ENCODE measurements around the gene HSPB9. TPM values are rescaled to one million over a fixed set of nuclear protein-coding genes. Genes with fewer than 3 reads are reported as not detected.
A peak's percentile ranks its signal among the peaks of the same experiment; 100 is the strongest.

Gene HSPB9
- total RNA-seq, 4 donors from 2014 or later: 0.14 TPM; not detected in 3

DNA sequence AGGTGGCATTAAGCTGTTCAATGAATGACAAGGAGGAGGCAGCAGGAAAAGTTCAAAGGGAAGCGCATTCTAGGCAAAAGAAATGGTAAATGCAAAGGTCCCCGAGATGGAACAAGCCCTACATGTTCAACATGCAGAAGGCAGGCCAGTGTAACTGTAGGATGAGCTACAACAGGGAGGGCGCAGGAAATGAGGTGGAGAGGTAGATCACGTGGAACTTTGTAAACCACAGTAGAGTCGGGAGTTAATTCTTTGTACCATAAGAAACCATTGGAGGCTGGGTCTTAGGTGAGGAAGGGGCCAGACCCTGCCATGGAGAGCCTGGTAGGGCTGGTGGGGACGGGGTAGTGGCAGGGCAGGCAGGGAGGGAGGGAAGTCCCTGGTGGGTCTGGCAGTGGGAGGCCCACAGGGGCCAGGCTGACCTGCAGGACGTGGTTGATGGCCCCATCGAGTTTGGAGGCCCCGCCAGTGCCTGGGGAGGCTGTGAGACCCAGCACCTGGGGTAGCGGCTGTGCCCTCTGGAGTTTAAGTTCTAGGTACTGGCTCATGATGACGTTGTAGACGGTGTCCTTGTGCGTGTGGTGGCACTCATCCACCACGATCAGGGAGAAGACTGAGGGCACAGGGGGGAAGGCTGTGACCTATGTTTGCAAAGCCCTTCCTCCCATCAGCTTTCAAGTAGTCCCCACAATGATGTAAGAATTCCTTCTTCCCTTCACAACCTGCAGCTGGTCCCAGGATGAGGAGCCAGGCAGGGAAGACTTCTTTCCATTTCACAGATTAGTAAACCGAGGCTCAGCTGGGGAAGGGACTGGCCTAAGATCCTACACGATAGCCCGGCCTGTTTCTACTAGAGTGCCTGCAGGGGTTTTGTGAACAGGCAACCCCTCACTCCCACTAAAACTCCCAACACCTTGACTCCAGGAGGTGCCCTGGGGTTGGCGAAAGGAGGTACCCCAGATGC, 12.0 kb upstream of the HSPB9 start:
- Histone ChIP-seq H3K4me1 (peaks cover 17 to 28% (median 21%) of the 10 kb centered on the region in 4 donors), H3K4me3 (no peak overlapping the region), H3K36me3 (no peaks in the 10 kb centered on the region), H3K27me3 (no peaks in the 10 kb centered on the region), H3K27ac (peak overlapping the region; percentile 93 to 98 (median 94)), H3K9me3 (no peaks in the 10 kb centered on the region)
- intact Hi-C loops (cut with DNase I; ENCODE audit: low total_unique reads) (loop anchor here (5.0 kb wide), 1 partner anchor 83 kb away; no protein-coding TSS in a partner anchor), in situ Hi-C loops (cut with MboI; ENCODE audit: low pct_ligation_motif_present in 1 of 4, low pct_unique_long_range_greater_than_20kb in 1 of 4, low sequenced_read_pairs in 3 of 4) (loop anchor here in 2 of 4 donors (5.0 to 10.0 kb wide), 2 partner anchors 88 to 146 kb away; partner anchors contain the start of genes CNP (in 2 of the 2) and NKIRAS2 (in 1 of the 2))
- TF ChIP-seq POLR2AphosphoS5 (IDR thresholded peaks at IDR 0.05) (no peak), POLR2A (IDR thresholded peaks at IDR 0.05) (no peak), EP300 (IDR thresholded peaks at IDR 0.05; ENCODE audit: low read depth) (no peak), CTCF (IDR thresholded peaks at IDR 0.05) (no peak)
- WGBS, 2 donors (ENCODE audit: low coverage in 1 of 2): 84 to 89% methylated on average over 6 to 18 of the region's 18 CpGs
- DNase-seq: no peak

DNA sequence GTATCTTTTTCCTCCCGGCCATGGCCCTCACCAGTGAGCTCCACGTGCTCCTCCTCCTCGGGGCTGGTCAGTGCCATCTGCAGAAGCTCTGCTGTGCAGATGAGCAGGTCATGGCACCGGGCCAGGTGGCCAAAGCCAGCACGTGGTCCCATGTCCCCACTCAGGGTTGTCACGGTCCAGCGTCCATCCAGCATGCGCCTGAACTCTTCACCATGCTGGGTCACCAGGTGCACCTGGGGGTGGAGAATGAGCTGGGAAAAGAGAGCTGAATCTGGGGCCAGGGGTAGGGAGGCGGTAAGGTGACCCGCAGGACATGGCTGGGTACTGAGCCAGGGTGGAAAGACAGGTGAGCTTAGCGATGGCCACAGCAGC, 11.4 kb upstream of the HSPB9 start:
- Histone ChIP-seq H3K4me3 (no peak overlapping the region), H3K36me3 (no peaks in the 10 kb centered on the region), H3K27ac (peak overlapping the region; percentile 93 to 98 (median 94)), H3K27me3 (no peaks in the 10 kb centered on the region), H3K4me1 (peaks cover 17 to 28% (median 21%) of the 10 kb centered on the region in 4 donors), H3K9me3 (no peaks in the 10 kb centered on the region)
- no peak for DNase-seq
- WGBS, 2 donors (ENCODE audit: low coverage in 1 of 2): 90% methylated on average over 11 of the region's 11 CpGs; no CpG with 5 or more reads in 1 of the 2 donors
- intact Hi-C loops (cut with DNase I; ENCODE audit: low total_unique reads) (loop anchor here (5.0 kb wide), 1 partner anchor 84 kb away; no protein-coding TSS in a partner anchor), in situ Hi-C loops (cut with MboI; ENCODE audit: low pct_ligation_motif_present in 1 of 4, low pct_unique_long_range_greater_than_20kb in 1 of 4, low sequenced_read_pairs in 3 of 4) (loop anchor here in 2 of 4 donors (5.0 to 10.0 kb wide), 2 partner anchors 89 to 146 kb away; partner anchors contain the start of genes CNP (in 2 of the 2) and NKIRAS2 (in 1 of the 2))
- TF ChIP-seq EP300 (IDR thresholded peaks at IDR 0.05; ENCODE audit: low read depth) (no peak), CTCF (IDR thresholded peaks at IDR 0.05) (no peak), POLR2A (IDR thresholded peaks at IDR 0.05) (no peak), POLR2AphosphoS5 (IDR thresholded peaks at IDR 0.05) (no peak)

DNA sequence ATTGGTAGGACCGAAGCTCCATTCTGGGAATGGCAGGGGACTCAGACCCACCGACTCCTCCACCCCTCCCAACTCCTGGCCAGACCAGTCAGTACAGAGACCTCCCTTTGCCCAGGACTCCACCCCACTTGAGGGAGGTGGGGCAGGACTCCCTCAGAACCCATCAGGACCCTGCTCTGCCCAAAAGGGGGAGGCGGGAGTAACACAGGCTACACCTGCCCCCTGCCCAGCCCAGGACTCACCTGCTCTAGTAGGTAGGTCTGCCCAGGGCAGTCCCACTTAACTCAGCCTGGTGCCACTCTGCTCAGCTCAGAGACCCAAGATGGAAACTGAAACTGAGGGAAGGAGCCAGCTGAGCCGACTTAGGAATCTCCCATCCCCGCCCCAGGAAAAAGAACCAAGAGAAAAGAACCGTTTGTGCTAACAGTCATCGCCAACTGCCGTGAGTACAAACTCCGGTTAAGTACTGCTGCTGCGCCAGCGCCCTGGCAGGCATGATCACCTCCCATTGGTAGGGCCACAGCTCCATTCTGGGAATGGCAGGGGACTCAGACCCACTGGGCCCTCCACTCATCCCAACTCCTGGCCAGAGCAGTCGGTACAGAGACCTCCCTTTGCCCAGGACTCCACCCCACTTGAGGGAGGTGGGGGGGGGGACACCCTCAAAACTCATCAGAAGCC, 10.6 kb upstream of the HSPB9 start:
- H3K36me3 ChIP-seq: no peaks in the 10 kb centered on the region
- intact Hi-C loops (cut with DNase I; ENCODE audit: low total_unique reads) (loop anchor here (5.0 kb wide), 1 partner anchor 85 kb away; no protein-coding TSS in a partner anchor), in situ Hi-C loops (cut with MboI; ENCODE audit: low pct_ligation_motif_present in 1 of 4, low pct_unique_long_range_greater_than_20kb in 1 of 4, low sequenced_read_pairs in 3 of 4) (loop anchor here in 2 of 4 donors (5.0 to 10.0 kb wide), 2 partner anchors 90 to 147 kb away; partner anchors contain the start of genes CNP (in 2 of the 2) and NKIRAS2 (in 1 of the 2))
- H3K4me3 ChIP-seq: peak overlapping the region; percentile 40 to 65 (median 45)
- 6% methylated on average over 12 of the region's 12 CpGs; no CpG with 5 or more reads in 1 of the 2 donors for WGBS, 2 donors (ENCODE audit: low coverage in 1 of 2)
- peaks cover 17 to 28% (median 21%) of the 10 kb centered on the region in 4 donors for H3K4me1 ChIP-seq
- peak overlapping the region; percentile 93 to 98 (median 94) for H3K27ac ChIP-seq
- peak; percentile 57 for DNase-seq
- TF ChIP-seq POLR2AphosphoS5 (IDR thresholded peaks at IDR 0.05) (no peak), EP300 (IDR thresholded peaks at IDR 0.05; ENCODE audit: low read depth) (no peak), CTCF (IDR thresholded peaks at IDR 0.05) (no peak), POLR2A (IDR thresholded peaks at IDR 0.05) (no peak)
- H3K9me3 ChIP-seq: no peaks in the 10 kb centered on the region
- no peaks in the 10 kb centered on the region for H3K27me3 ChIP-seq

Measured in transverse colon (tissue), 4 donors.